AG09319 (cell line): ENCODE results near the gene TBC1D8B.
"Not testable (repeated sequence)": the region's sequence is repeated elsewhere in the genome, so short reads cannot be mapped to it uniquely, and the experiment has no call there.

Experiments
- DNase-seq: peaks from one replicate; pipeline ENCODE4 v3.0.0-alpha.2; 2010; ENCODE audit warnings: low read depth; ENCODE audit errors: extremely low read depth
- TF ChIP-seq, protein P1 (sequence below): IDR thresholded peaks from 2 replicates; pipeline ENCODE4 v1.5.1; 2011; ENCODE audit warnings: low read depth, mild to moderate bottlenecking, inconsistent platforms, low read length, moderate library complexity

Gene TBC1D8B

GRCh38 chrX:106811131-106811910, 8.8 kb downstream of the TBC1D8B start:
- TF ChIP-seq, protein P1, sequence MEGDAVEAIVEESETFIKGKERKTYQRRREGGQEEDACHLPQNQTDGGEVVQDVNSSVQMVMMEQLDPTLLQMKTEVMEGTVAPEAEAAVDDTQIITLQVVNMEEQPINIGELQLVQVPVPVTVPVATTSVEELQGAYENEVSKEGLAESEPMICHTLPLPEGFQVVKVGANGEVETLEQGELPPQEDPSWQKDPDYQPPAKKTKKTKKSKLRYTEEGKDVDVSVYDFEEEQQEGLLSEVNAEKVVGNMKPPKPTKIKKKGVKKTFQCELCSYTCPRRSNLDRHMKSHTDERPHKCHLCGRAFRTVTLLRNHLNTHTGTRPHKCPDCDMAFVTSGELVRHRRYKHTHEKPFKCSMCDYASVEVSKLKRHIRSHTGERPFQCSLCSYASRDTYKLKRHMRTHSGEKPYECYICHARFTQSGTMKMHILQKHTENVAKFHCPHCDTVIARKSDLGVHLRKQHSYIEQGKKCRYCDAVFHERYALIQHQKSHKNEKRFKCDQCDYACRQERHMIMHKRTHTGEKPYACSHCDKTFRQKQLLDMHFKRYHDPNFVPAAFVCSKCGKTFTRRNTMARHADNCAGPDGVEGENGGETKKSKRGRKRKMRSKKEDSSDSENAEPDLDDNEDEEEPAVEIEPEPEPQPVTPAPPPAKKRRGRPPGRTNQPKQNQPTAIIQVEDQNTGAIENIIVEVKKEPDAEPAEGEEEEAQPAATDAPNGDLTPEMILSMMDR = no peak
- no peak for DNase-seq

DNA sequence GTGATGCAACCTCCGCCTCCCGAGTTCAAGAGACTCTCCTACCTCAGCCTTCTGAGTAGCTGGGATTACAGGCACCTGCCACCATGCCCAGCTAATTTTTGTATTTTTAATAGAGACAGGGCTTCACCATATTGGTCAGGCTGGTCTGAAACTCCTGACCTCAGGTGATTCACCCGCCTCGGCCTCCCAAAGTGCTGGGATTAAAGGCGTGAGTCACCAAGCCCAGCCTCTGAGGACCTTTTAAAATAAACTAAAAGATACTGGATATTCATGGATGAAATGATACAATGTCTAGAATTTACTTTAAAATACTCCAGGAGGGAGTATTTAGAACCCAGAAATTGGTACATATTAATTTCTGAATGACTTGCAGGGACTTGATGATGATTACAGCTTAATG, 10.5 kb downstream of the TBC1D8B start:
- not testable (repeated sequence) for DNase-seq

GRCh38 chrX:106814093-106814492, 11.6 kb downstream of the TBC1D8B start:
- not testable (repeated sequence) for DNase-seq

DNA sequence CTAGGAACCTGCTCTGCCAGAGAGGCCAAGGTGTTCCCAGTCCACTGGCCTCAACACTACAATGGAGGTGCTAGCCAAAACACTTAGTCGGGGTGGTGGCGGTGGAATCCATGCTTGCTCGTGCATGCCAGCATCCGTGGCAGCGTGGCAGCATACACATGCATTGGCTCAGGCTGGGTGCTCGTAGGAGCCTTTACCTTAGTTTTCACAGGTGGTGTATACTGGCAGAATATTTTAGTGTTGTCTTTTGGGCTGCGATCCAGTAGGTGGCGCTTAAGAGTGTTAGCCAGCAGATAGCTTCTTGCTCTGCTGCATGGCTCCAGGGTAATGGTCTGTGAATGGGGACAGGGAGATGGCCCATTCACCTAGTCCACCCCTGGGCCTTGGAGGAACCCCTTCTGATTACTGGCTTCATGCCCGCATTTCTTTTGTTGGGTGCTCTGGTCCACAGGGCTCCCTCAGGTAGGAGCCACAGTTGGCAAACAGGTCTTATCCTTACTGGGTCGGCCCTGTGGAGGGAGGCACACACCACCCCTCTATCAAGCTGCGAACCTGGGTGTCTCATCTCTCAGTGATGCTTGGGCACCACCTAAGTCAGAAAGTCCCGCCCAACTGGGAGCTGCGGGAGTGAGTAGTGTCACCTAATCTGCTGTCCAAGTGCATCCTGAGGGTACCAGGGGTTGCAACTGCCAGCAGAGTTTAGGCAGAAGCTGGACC, 60.7 kb downstream of the TBC1D8B start:
- no peak for DNase-seq
- TF ChIP-seq, protein P1 = peak; percentile 42

DNA sequence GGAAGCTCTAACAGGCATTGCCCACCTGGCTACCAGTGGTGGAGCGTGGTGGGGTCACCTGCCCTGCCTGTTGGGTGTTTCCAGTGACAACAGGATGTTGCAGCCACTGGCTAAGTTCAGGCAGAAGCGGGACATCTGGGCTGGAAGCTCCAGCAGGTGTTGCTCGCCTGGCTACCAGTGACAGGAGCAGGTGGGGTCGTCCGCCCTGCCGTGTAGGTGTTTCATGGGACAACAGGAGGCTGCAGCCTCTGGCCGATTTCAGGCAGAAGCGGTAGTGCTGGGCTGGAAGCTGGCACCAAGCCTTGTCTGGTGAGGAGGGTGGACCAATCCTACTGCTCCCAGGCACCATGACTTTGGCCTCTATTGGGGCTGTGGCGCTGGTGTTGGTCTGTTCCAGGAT, 61.2 kb downstream of the TBC1D8B start:
- DNase-seq = no peak
- TF ChIP-seq, protein P1 = no peak

DNA sequence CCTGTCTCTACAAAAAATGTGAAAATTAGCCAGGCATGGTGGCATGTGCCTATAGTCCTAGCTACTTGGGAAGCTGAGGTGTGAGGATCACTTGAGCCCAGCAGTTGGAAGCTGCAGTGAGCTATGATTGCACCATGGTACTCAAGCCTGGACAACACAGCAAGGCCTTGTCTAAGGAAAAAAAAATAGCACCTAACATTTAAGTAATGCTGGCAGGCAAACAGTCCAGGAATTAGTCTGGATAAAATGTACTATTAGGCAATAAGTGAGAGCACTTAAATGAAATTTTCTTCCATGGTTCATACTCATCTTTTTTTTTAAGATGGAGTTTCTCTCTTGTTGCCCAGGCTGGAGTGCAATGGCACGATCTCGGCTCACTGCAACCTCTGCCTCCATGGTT, 70.3 kb downstream of the TBC1D8B start:
- DNase-seq = not testable (repeated sequence)

DNA sequence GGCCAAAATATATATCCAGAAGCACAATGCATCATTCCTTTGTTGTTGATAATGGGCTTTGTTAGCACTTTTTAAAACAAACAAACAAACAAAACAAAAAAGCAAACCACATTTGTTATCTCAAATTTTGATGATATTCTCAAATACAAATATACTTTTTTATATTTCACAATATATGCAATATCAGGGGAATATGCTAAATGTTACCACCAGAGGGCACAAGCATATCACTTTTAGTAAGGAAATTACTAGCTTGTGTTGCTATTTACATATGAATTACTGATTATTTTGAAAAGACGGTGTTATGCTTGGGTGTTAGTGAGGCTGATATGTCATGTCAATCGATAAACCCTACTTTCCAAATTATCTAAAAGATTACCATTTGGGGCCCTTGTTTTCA, 71.6 kb downstream of the TBC1D8B start:
- TF ChIP-seq, protein P1 = peak; percentile 59
- no peak for DNase-seq

DNA sequence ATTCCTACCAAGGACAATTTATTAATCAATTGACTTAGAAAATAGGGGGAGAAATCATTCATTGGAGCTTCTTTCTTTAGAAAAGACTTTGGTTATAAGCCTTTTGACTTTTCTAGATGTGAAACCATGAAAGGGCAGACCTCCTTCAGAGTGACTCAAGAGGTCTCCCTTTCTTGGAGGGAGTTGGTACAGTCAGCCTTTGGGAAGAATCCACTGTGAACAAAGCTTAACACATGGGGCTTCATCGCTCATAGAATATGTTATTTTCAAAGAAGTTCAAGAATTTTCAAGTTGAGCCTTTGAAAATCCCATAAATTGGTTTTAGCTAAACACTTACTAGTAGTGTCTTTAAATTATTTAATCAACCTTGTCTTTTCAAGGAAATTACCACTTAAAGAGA, 72.7 kb downstream of the TBC1D8B start:
- TF ChIP-seq, protein P1 = no peak
- no peak for DNase-seq

- TF ChIP-seq, protein P1 = no peak
These were observed 87.0 kb downstream of the TBC1D8B start for GRCh38 chrX:106889468-106889867.

More at GRCh38 chrX:106889468-106889867, 87.0 kb downstream of the TBC1D8B start:
- no peak for DNase-seq
